Esophagus muscularis mucosa (tissue), 4 donors: ENCODE data around the gene TEKTIP1. TPM values are rescaled to one million over a fixed set of nuclear protein-coding genes. Genes with fewer than 3 reads are reported as not detected.

Experiments
- DNase-seq: peaks from one replicate; pipeline ENCODE4 v3.0.0-alpha.2; 2017; ENCODE audit errors: extremely low spot score
- H3K27ac ChIP-seq, 4 donors: fragments of 200-600 bp; sonication (generic); replicated peaks in 1 of 4; 1 replicate in 3 of 4; 2 replicates in 1 of 4; pipeline ENCODE4 v1.5.1; 2016 to 2019; ENCODE audit warnings: mild to moderate bottlenecking in 1 of 4
- H3K27me3 ChIP-seq, 4 donors: fragments of 200-600 bp; sonication (generic); one replicate each; pipeline versions ENCODE4 v1.5.1 to v1.6.0; 2016 to 2019
- H3K36me3 ChIP-seq, 4 donors: fragments of 200-600 bp; sonication (generic); one replicate each; pipeline ENCODE4 v1.5.1; 2016 to 2019
- H3K4me1 ChIP-seq, 4 donors: fragments of 200-600 bp; sonication (generic); one replicate each; pipeline ENCODE4 v1.5.1; 2016 to 2019
- H3K4me3 ChIP-seq, 4 donors: fragments of 200-600 bp; sonication (generic); 1 replicate in 2 of 4; 2 replicates in 2 of 4; pipeline ENCODE4 v1.5.1; 2016 to 2019; ENCODE audit warnings: mild to moderate bottlenecking in 4 of 4, moderate library complexity in 1 of 4
- H3K9me3 ChIP-seq, 4 donors: fragments of 200-600 bp; sonication (generic); 1 replicate in 3 of 4; 2 replicates in 1 of 4; pipeline ENCODE4 v1.5.1; 2016 to 2019
- CTCF ChIP-seq, 3 experiments: fragments of 200-600 bp in 2 of 3; fragments of 450-650 bp in 1 of 3; sonication (generic) in 2 of 3; IDR thresholded peaks; one replicate each; pipeline ENCODE4 v1.5.1; 2017 to 2019; ENCODE audit warnings: antibody characterized with exemption in 3 of 3, mild to moderate bottlenecking in 2 of 3, moderate library complexity in 1 of 3
- EP300 ChIP-seq: sonication (generic); formaldehyde crosslinking; IDR thresholded peaks from one replicate; pipeline ENCODE4 v1.6.1; 2017; ENCODE audit warnings: antibody characterized with exemption
- POLR2A ChIP-seq: fragments of 450-650 bp; IDR thresholded peaks from one replicate; pipeline ENCODE4 v1.6.1; 2017; ENCODE audit warnings: antibody characterized with exemption, moderate library complexity, mild to moderate bottlenecking, low read depth
- POLR2AphosphoS5 ChIP-seq, 2 donors: sonication (generic); formaldehyde crosslinking; IDR thresholded peaks; one replicate each; pipeline ENCODE4 v1.6.1; 2017; ENCODE audit warnings: antibody characterized with exemption in 2 of 2
- WGBS: methylation state at CpG from one replicate; pipeline ENCODE4 v1.1.5; 2018; 5-methylcytosine and 5-hydroxymethylcytosine counted together
- intact Hi-C: fragments of 100-400 bp; cut with DNase I; formaldehyde crosslinking; loops from one replicate; pipeline ENCODE4 v1.15.1; 2023
- total RNA-seq, 4 donors: library from RNA; depleted of rRNA; stranded (reverse); fragments of >200 nt; gene quantifications; one replicate each; pipeline versions ENCODE4 v1.1.0 to v1.2.1, GENCODE V29; 2016

Gene TEKTIP1
- total RNA-seq, 4 donors from 2014 or later = not detected

- Histone ChIP-seq H3K4me3 (peak within 1 kb of the TSS; percentile 51 to 60 (median 54)), H3K36me3 (peaks cover 0 to 4% (median 0%) of the 10 kb centered on the region in 4 donors), H3K4me1 (peaks cover 14 to 31% (median 30%) of the 10 kb centered on the region in 4 donors), H3K27ac (peak within 1 kb of the TSS; percentile 49 to 84 (median 66)), H3K27me3 (peaks cover 0 to 15% (median 0%) of the 10 kb centered on the region in 4 donors), H3K9me3 (no peaks in the 10 kb centered on the region)
- intact Hi-C loops = no loop called here
- TF ChIP-seq EP300 (no peak), CTCF (IDR thresholded peaks at IDR 0.05) (no peak), POLR2AphosphoS5 (IDR thresholded peaks at IDR 0.05) (no peak), POLR2A (no peak)
- 5% methylated on average over 22 of the region's 84 CpGs for WGBS
- no peak for DNase-seq
Observed at GRCh38 chr19:3585301-3586126, 46.5 kb downstream of the TEKTIP1 start, which contains the start of gene GIPC3. Gene GIPC3, plus strand, starts transcription at chr19:3585478. Its CDS starts 120 bp downstream, at chr19:3585598.

GRCh38 chr19:3586127-3586626 is 47.2 kb downstream of the TEKTIP1 start:
- peak overlapping the region; percentile 51 to 60 (median 54) for H3K4me3 ChIP-seq
- H3K27me3 ChIP-seq = peaks cover 0 to 15% (median 0%) of the 10 kb centered on the region in 4 donors
- peaks cover 0 to 4% (median 0%) of the 10 kb centered on the region in 4 donors for H3K36me3 ChIP-seq
- WGBS = 60% methylated on average over 4 of the region's 16 CpGs
- peaks cover 14 to 27% (median 26%) of the 10 kb centered on the region in 4 donors for H3K4me1 ChIP-seq
- TF ChIP-seq POLR2A (no peak), CTCF (IDR thresholded peaks at IDR 0.05) (peak; percentile 55 to 64 (median 59))
- DNase-seq = no peak
- H3K27ac ChIP-seq = peak overlapping the region; percentile 61 to 84 (median 66)
- no peaks in the 10 kb centered on the region for H3K9me3 ChIP-seq
- intact Hi-C loops = no loop called here

GRCh38 chr19:3586707-3587346 is 47.9 kb downstream of the TEKTIP1 start:
- no peak for DNase-seq
- Histone ChIP-seq H3K27ac (peak overlapping the region; percentile 61 to 84 (median 66)), H3K36me3 (peaks cover 0 to 4% (median 0%) of the 10 kb centered on the region in 4 donors), H3K9me3 (no peaks in the 10 kb centered on the region), H3K4me1 (peaks cover 14 to 27% (median 26%) of the 10 kb centered on the region in 4 donors), H3K4me3 (peak overlapping the region; percentile 15 to 55 (median 20)), H3K27me3 (peaks cover 0 to 15% (median 0%) of the 10 kb centered on the region in 4 donors)
- 62% methylated on average over 17 of the region's 31 CpGs for WGBS
- intact Hi-C loops = loop anchor here (1.0 kb wide), 1 partner anchor 31 kb away; no protein-coding TSS in a partner anchor
- TF ChIP-seq CTCF (IDR thresholded peaks at IDR 0.05) (no peak), EP300 (no peak), POLR2AphosphoS5 (IDR thresholded peaks at IDR 0.05) (peak; percentile 12 to 24), POLR2A (no peak)

GRCh38 chr19:3589439-3589838 is 50.5 kb downstream of the TEKTIP1 start:
- DNase-seq = no peak
- no peaks in the 10 kb centered on the region for H3K9me3 ChIP-seq
- H3K36me3 ChIP-seq = peaks cover 0 to 4% (median 0%) of the 10 kb centered on the region in 4 donors
- peaks cover 0 to 15% (median 0%) of the 10 kb centered on the region in 4 donors for H3K27me3 ChIP-seq
- 96% methylated on average over 8 of the region's 11 CpGs for WGBS
- TF ChIP-seq CTCF (IDR thresholded peaks at IDR 0.05) (no peak), POLR2AphosphoS5 (IDR thresholded peaks at IDR 0.05) (no peak), EP300 (no peak), POLR2A (no peak)
- H3K4me1 ChIP-seq = peaks cover 21 to 27% (median 26%) of the 10 kb centered on the region in 4 donors
- no peak overlapping the region for H3K27ac ChIP-seq
- no peak overlapping the region for H3K4me3 ChIP-seq
- intact Hi-C loops = no loop called here
